Upper lobe of right lung (tissue), 1 donor: ENCODE measurements around the gene CUX1. TPM values are rescaled to one million over a fixed set of nuclear protein-coding genes. Genes with fewer than 3 reads are reported as not detected.
A peak's percentile ranks its signal among the peaks of the same experiment; 100 is the strongest.

Experiments used
- ATAC-seq: fragments of 200-7000 bp; cut with Tn5 transposase; one replicate; pipeline ENCODE4 v1.9.1; 2020; ENCODE audit warnings: mild to moderate bottlenecking, moderate library complexity
- DNase-seq: peaks from one replicate; pipeline ENCODE4 v3.0.0-alpha.2; 2020
- H3K27ac ChIP-seq: fragments of 200-600 bp; one replicate; pipeline ENCODE4 v1.8.0; 2022
- H3K27me3 ChIP-seq: fragments of 200-600 bp; one replicate; pipeline ENCODE4 v1.8.0; 2022; ENCODE audit warnings: mild to moderate bottlenecking
- H3K36me3 ChIP-seq: fragments of 200-600 bp; one replicate; pipeline ENCODE4 v1.8.0; 2022
- H3K4me1 ChIP-seq: fragments of 200-600 bp; one replicate; pipeline ENCODE4 v1.8.0; 2022
- H3K4me3 ChIP-seq: fragments of 200-600 bp; one replicate; pipeline ENCODE4 v1.8.0; 2022; ENCODE audit warnings: mild to moderate bottlenecking
- H3K9me3 ChIP-seq: fragments of 200-600 bp; one replicate; pipeline ENCODE4 v1.8.0; 2022
- CTCF ChIP-seq: fragments of 200-600 bp; IDR thresholded peaks from one replicate; pipeline ENCODE4 v1.8.0; 2022; ENCODE audit warnings: antibody characterized with exemption
- intact Hi-C: fragments of 100-400 bp; cut with DNase I; formaldehyde crosslinking; loops from one replicate; pipeline ENCODE4 v1.11.0; 2022
- total RNA-seq: library from RNA; stranded (reverse); fragmentation: NEBNext Ultra II Directional; extraction: Animal tissue kit (Norgen Biotek cat#: 25700); gene quantifications from one replicate; pipeline ENCODE4 v1.2.1, GENCODE V29; 2021
- donor health status: DM: no; HTN: yes; CAD: no; lungs with severe emphysema.

The CUX1 gene
- total RNA-seq, 1 donor from 2014 or later, result 132 TPM

- Histone ChIP-seq H3K36me3 (no peaks in the 10 kb centered on the region), H3K9me3 (no peaks in the 10 kb centered on the region), H3K4me1 (no peaks in the 10 kb centered on the region), H3K27me3 (no peaks in the 10 kb centered on the region), H3K4me3 (no peak overlapping the region), H3K27ac (no peak overlapping the region)
- intact Hi-C loops, result no loop called here
- TF ChIP-seq CTCF, result no peak
- no peak for DNase-seq
- peak; percentile 20 for ATAC-seq
Observed at GRCh38 chr7:102264367-102264891, 447.0 kb downstream of the CUX1 start.

- Histone ChIP-seq H3K9me3 (no peaks in the 10 kb centered on the region), H3K27me3 (no peaks in the 10 kb centered on the region), H3K36me3 (no peaks in the 10 kb centered on the region), H3K4me3 (no peak overlapping the region), H3K4me1 (no peaks in the 10 kb centered on the region), H3K27ac (no peak overlapping the region)
- intact Hi-C loops, result no loop called here
- no peak for ATAC-seq
- DNase-seq, result no peak
- no peak for TF ChIP-seq CTCF
Observed at GRCh38 chr7:102266541-102266940, 449.1 kb downstream of the CUX1 start.

- no peak overlapping the region for H3K4me3 ChIP-seq
- no peak overlapping the region for H3K27ac ChIP-seq
- H3K27me3 ChIP-seq, result no peaks in the 10 kb centered on the region
- intact Hi-C loops, result no loop called here
- no peaks in the 10 kb centered on the region for H3K4me1 ChIP-seq
- H3K9me3 ChIP-seq, result no peaks in the 10 kb centered on the region
- no peaks in the 10 kb centered on the region for H3K36me3 ChIP-seq
- DNase-seq (no peak), ATAC-seq (no peak)
- TF ChIP-seq CTCF, result no peak
Observed at GRCh38 chr7:102268635-102269034, 451.2 kb downstream of the CUX1 start.

- no peak for TF ChIP-seq CTCF
- no peaks in the 10 kb centered on the region for H3K36me3 ChIP-seq
- H3K27me3 ChIP-seq, result no peaks in the 10 kb centered on the region
- DNase-seq (no peak), ATAC-seq (no peak)
- H3K9me3 ChIP-seq, result no peaks in the 10 kb centered on the region
- intact Hi-C loops, result loop anchor here (5.0 kb wide), 1 partner anchor 728 kb away; no protein-coding TSS in a partner anchor
- no peaks in the 10 kb centered on the region for H3K4me1 ChIP-seq
- no peak overlapping the region for H3K4me3 ChIP-seq
- H3K27ac ChIP-seq, result no peak overlapping the region
Observed at GRCh38 chr7:102270178-102270887, 452.9 kb downstream of the CUX1 start.

- Histone ChIP-seq H3K4me1 (no peaks in the 10 kb centered on the region), H3K27me3 (no peaks in the 10 kb centered on the region), H3K9me3 (no peaks in the 10 kb centered on the region), H3K36me3 (no peaks in the 10 kb centered on the region), H3K4me3 (no peak overlapping the region), H3K27ac (no peak overlapping the region)
- intact Hi-C loops, result loop anchor here (5.0 kb wide), 1 partner anchor 729 kb away; no protein-coding TSS in a partner anchor
- no peak for ATAC-seq
- no peak for TF ChIP-seq CTCF
- no peak for DNase-seq
Observed at GRCh38 chr7:102271158-102271798, 453.9 kb downstream of the CUX1 start.
